Mesendoderm (in vitro differentiated cells): ENCODE data around the gene OR6J1.
A peak's percentile ranks its signal among the peaks of the same experiment; 100 is the strongest.
"Not testable (repeated sequence)": the region's sequence is repeated elsewhere in the genome, so short reads cannot be mapped to it uniquely, and the experiment has no call there.

ENCODE experiments used
- DNase-seq: peaks from one replicate; pipeline ENCODE4 v3.0.0; 2013
- H2AK5ac ChIP-seq: 2 replicates; pipeline ENCODE4 v1.6.1; 2013; ENCODE audit warnings: low read length, inconsistent platforms
- H2BK120ac ChIP-seq: 2 replicates; pipeline ENCODE4 v1.6.1; 2013; ENCODE audit warnings: low read depth, mild to moderate bottlenecking, low read length, moderate library complexity, mixed read lengths
- H2BK15ac ChIP-seq: replicated peaks from 2 replicates; pipeline ENCODE4 v1.6.1; 2013; ENCODE audit warnings: low read depth, mild to moderate bottlenecking, moderate library complexity
- H2BK5ac ChIP-seq: 2 replicates; pipeline ENCODE4 v1.6.1; 2013; ENCODE audit warnings: low read length, inconsistent platforms
- H3K18ac ChIP-seq: 2 replicates; pipeline ENCODE4 v1.6.1; 2013; ENCODE audit warnings: mild to moderate bottlenecking, low read length, mixed read lengths
- H3K23ac ChIP-seq: one replicate; pipeline ENCODE4 v1.6.1; 2013; ENCODE audit warnings: low read length
- H3K27ac ChIP-seq: 2 replicates; pipeline ENCODE4 v1.5.1; 2013; ENCODE audit warnings: low read depth, mild to moderate bottlenecking, inconsistent platforms, low read length, moderate library complexity
- H3K27me3 ChIP-seq: 2 replicates; pipeline ENCODE4 v1.6.1; 2013; ENCODE audit warnings: low read length, control low read depth, mild to moderate bottlenecking, inconsistent platforms; ENCODE audit not compliant: insufficient read depth, poor library complexity
- H3K36me3 ChIP-seq: 2 replicates; pipeline ENCODE4 v1.6.1; 2013; ENCODE audit warnings: low read length, inconsistent platforms; ENCODE audit not compliant: control insufficient read depth, insufficient read depth
- H3K4ac ChIP-seq: one replicate; pipeline ENCODE4 v1.6.1; 2013; ENCODE audit warnings: low read depth, mild to moderate bottlenecking, low read length, moderate library complexity
- H3K4me1 ChIP-seq: 2 replicates; pipeline ENCODE4 v1.6.1; 2013; ENCODE audit warnings: low read depth, low read length, inconsistent platforms; ENCODE audit not compliant: control insufficient read depth
- H3K4me2 ChIP-seq: 2 replicates; pipeline ENCODE4 v1.6.1; 2013; ENCODE audit warnings: low read length
- H3K4me3 ChIP-seq: 2 replicates; pipeline ENCODE4 v1.5.1; 2013; ENCODE audit warnings: mild to moderate bottlenecking, low read length
- H3K56ac ChIP-seq: one replicate; pipeline ENCODE4 v1.6.1; 2013; ENCODE audit warnings: low read length
- H3K79me1 ChIP-seq: 2 replicates; pipeline ENCODE4 v1.6.1; 2013; ENCODE audit warnings: low read length, inconsistent platforms
- H3K79me2 ChIP-seq: 2 replicates; pipeline ENCODE4 v1.6.1; 2013; ENCODE audit warnings: mild to moderate bottlenecking, low read length; ENCODE audit not compliant: control insufficient read depth, insufficient read depth
- H3K9ac ChIP-seq: 2 replicates; pipeline ENCODE4 v1.6.1; 2013; ENCODE audit warnings: low read length, inconsistent platforms
- H4K5ac ChIP-seq: one replicate; pipeline ENCODE4 v1.6.1; 2013; ENCODE audit warnings: low read length
- H4K8ac ChIP-seq: one replicate; pipeline ENCODE4 v1.6.1; 2013; ENCODE audit warnings: low read depth, mild to moderate bottlenecking, control low read depth, low read length, moderate library complexity
- WGBS: extraction: QIAGEN DNeasy Blood & Tissue Kit; methylation state at CpG from one replicate; pipeline ENCODE4 v1.1.7; 2013; ENCODE audit warnings: low lambda C conversion rate, missing lambda C conversion rate; ENCODE audit not compliant: insufficient coverage; ENCODE audit errors: extremely low coverage; 5-methylcytosine and 5-hydroxymethylcytosine counted together

OR6J1 gene

DNA sequence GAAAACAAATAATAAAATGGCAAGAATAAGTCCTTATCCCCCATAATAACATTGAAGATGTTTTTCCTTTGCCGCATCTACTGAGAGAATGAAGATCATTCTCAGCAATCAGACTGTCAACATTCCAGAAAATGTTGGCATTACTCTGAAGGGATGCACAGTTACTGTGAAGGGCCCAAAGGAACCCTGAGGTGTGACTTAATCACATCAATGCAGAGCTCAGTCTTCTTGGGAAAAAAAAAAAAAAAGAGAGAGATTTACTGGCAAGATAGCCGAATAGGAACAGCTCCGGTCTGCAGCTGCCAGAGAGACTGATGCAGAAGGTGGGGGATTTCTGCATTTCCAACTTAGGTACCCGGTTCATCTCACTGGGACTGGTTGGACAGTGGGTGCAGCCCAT, 41.3 kb upstream of the OR6J1 start:
- Histone ChIP-seq H2BK120ac (no peak overlapping the region), H3K4me3 (no peak overlapping the region), H2AK5ac (no peak overlapping the region), H3K4me2 (no peak overlapping the region), H3K18ac (no peak overlapping the region), H4K8ac (no peak overlapping the region), H3K27me3 (no peaks in the 10 kb centered on the region), H2BK15ac (no peak overlapping the region), H3K4me1 (no peaks in the 10 kb centered on the region), H4K5ac (no peak overlapping the region), H3K23ac (no peak overlapping the region), H3K27ac (no peak overlapping the region), H3K56ac (no peak overlapping the region), H3K4ac (no peak overlapping the region), H3K79me2 (no peaks in the 10 kb centered on the region), H3K79me1 (no peaks in the 10 kb centered on the region), H3K9ac (no peak overlapping the region), H2BK5ac (no peak overlapping the region), H3K36me3 (no peaks in the 10 kb centered on the region)
- no CpG with 5 or more reads among the region's 4 CpGs for WGBS
- peak; percentile 18 for DNase-seq

GRCh38 chr14:22683428-22683827, 39.3 kb upstream of the OR6J1 start:
- not testable (repeated sequence) for H3K56ac ChIP-seq, H2AK5ac ChIP-seq, H3K18ac ChIP-seq, H2BK120ac ChIP-seq, H4K5ac ChIP-seq, H3K23ac ChIP-seq, H3K4me2 ChIP-seq, H4K8ac ChIP-seq, H2BK5ac ChIP-seq, H3K9ac ChIP-seq, H3K4me3 ChIP-seq, H3K4ac ChIP-seq, H3K79me2 ChIP-seq, H3K79me1 ChIP-seq, H2BK15ac ChIP-seq, H3K36me3 ChIP-seq, DNase-seq, H3K27ac ChIP-seq, H3K4me1 ChIP-seq, H3K27me3 ChIP-seq
- no CpG with 5 or more reads among the region's 3 CpGs for WGBS

- Histone ChIP-seq H3K4ac (no peak overlapping the region), H3K4me1 (no peaks in the 10 kb centered on the region), H3K56ac (no peak overlapping the region), H3K27me3 (no peaks in the 10 kb centered on the region), H3K27ac (no peak overlapping the region), H2AK5ac (no peak overlapping the region), H2BK15ac (no peak overlapping the region), H4K8ac (no peak overlapping the region), H2BK120ac (no peak overlapping the region), H3K18ac (no peak overlapping the region), H3K36me3 (no peaks in the 10 kb centered on the region), H3K9ac (no peak overlapping the region), H3K79me2 (no peaks in the 10 kb centered on the region), H3K4me2 (no peak overlapping the region), H3K23ac (no peak overlapping the region), H4K5ac (no peak overlapping the region), H2BK5ac (no peak overlapping the region), H3K79me1 (no peaks in the 10 kb centered on the region), H3K4me3 (no peak overlapping the region)
- no CpG with 5 or more reads among the region's 2 CpGs for WGBS
- no peak for DNase-seq
Observed at GRCh38 chr14:22678221-22678620, 34.1 kb upstream of the OR6J1 start.

DNA sequence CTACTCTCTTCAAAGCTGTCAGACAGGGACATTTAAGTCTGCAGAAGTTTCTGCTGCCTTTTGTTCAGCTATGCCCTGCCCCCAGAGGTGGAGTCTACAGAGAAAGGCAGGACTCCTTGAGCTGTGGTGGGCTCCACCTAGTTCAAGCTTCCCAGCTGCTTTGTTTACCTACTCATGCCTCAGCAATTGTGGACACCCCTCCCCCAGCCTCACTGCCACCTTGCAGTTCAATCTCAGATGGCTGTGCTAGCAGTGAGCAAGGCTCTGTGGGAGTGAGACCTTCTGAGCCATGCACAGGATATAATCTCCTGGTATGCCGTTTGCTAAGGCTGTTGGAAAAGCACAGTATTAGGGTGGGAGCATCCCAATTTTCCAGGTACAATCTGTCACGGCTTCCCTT, 33.4 kb upstream of the OR6J1 start:
- H3K4ac ChIP-seq, H4K5ac ChIP-seq, H3K36me3 ChIP-seq, H3K27me3 ChIP-seq, H2AK5ac ChIP-seq, H2BK120ac ChIP-seq, H3K56ac ChIP-seq, H3K9ac ChIP-seq, H4K8ac ChIP-seq, H3K23ac ChIP-seq, H3K27ac ChIP-seq, H3K4me1 ChIP-seq, H3K4me2 ChIP-seq, H3K79me2 ChIP-seq, H3K4me3 ChIP-seq, H3K79me1 ChIP-seq, DNase-seq, H2BK15ac ChIP-seq, H2BK5ac ChIP-seq, H3K18ac ChIP-seq: not testable (repeated sequence)
- WGBS = no CpG with 5 or more reads among the region's 2 CpGs

DNA sequence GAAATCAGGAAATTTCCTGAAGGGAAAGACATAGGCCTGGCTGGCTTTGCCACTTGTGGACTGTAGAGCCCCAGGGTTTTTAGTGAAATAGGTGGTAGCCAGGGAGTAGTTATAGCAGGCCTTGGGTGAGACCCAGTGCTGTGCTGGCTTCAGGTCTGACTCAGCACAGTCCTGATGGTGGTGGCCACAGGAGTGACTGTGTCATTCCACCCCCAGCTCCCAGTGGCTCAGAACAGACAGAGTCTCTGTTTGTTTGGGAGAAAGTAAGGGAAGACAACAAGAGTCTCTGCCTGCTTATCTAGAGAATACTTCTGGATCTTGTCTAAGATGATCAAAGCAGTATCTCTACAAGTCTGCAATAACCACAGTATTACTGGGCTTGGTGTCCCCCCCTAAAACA, 27.5 kb upstream of the OR6J1 start:
- H4K8ac ChIP-seq = no peak overlapping the region
- no peak overlapping the region for H3K27ac ChIP-seq
- no peak for DNase-seq
- no peak overlapping the region for H3K9ac ChIP-seq
- H3K4ac ChIP-seq = no peak overlapping the region
- no peaks in the 10 kb centered on the region for H3K27me3 ChIP-seq
- H2BK15ac ChIP-seq = no peak overlapping the region
- H2AK5ac ChIP-seq = no peak overlapping the region
- no peak overlapping the region for H3K4me3 ChIP-seq
- H3K4me2 ChIP-seq = no peak overlapping the region
- no peaks in the 10 kb centered on the region for H3K79me1 ChIP-seq
- H2BK5ac ChIP-seq = no peak overlapping the region
- no peak overlapping the region for H3K18ac ChIP-seq
- H4K5ac ChIP-seq = no peak overlapping the region
- no peaks in the 10 kb centered on the region for H3K79me2 ChIP-seq
- H3K36me3 ChIP-seq = no peaks in the 10 kb centered on the region
- H3K56ac ChIP-seq = no peak overlapping the region
- H2BK120ac ChIP-seq = no peak overlapping the region
- H3K4me1 ChIP-seq = no peaks in the 10 kb centered on the region
- H3K23ac ChIP-seq = no peak overlapping the region

- no peak overlapping the region for H3K18ac ChIP-seq
- H3K4me1 ChIP-seq = no peaks in the 10 kb centered on the region
- H3K27me3 ChIP-seq = no peaks in the 10 kb centered on the region
- no peak overlapping the region for H4K8ac ChIP-seq
- H3K79me1 ChIP-seq = no peaks in the 10 kb centered on the region
- no peak overlapping the region for H3K4me3 ChIP-seq
- no peak overlapping the region for H2BK120ac ChIP-seq
- H3K4ac ChIP-seq = no peak overlapping the region
- H3K23ac ChIP-seq = no peak overlapping the region
- no peak overlapping the region for H3K9ac ChIP-seq
- H3K56ac ChIP-seq = no peak overlapping the region
- no peak for DNase-seq
- H3K4me2 ChIP-seq = no peak overlapping the region
- H3K36me3 ChIP-seq = no peaks in the 10 kb centered on the region
- no peak overlapping the region for H3K27ac ChIP-seq
- H3K79me2 ChIP-seq = no peaks in the 10 kb centered on the region
- H2BK15ac ChIP-seq = no peak overlapping the region
- no peak overlapping the region for H2AK5ac ChIP-seq
- H2BK5ac ChIP-seq = no peak overlapping the region
- no CpG with 5 or more reads among the region's 1 CpG for WGBS
- H4K5ac ChIP-seq = no peak overlapping the region
Observed at GRCh38 chr14:22668863-22669262, 24.7 kb upstream of the OR6J1 start.
